Thymus (tissue), 11 donors: ENCODE measurements around the gene PIP5K1C. TPM values are rescaled to one million over a fixed set of nuclear protein-coding genes. Genes with fewer than 3 reads are reported as not detected.

Experiments
- DNase-seq, 9 donors: peaks; one replicate each; pipeline ENCODE4 v3.0.0-alpha.2; 2013; ENCODE audit warnings: low spot score in 9 of 9, low read depth in 6 of 9, missing footprints in 1 of 9
- H3K27ac ChIP-seq, 2 donors: one replicate each; pipeline ENCODE4 v1.5.1; 2013; ENCODE audit warnings: control low read depth in 1 of 2, low read depth in 1 of 2, low read length in 1 of 2, mild to moderate bottlenecking in 1 of 2, moderate library complexity in 1 of 2
- H3K27me3 ChIP-seq, 2 donors: one replicate each; pipeline ENCODE4 v1.5.1; 2013; ENCODE audit warnings: low read length in 1 of 2; ENCODE audit not compliant: control insufficient read depth in 2 of 2, insufficient read depth in 1 of 2
- H3K36me3 ChIP-seq, 2 donors: one replicate each; pipeline ENCODE4 v1.5.1; 2013; ENCODE audit warnings: low read length in 1 of 2, mild to moderate bottlenecking in 1 of 2, moderate library complexity in 1 of 2; ENCODE audit not compliant: control insufficient read depth in 2 of 2, insufficient read depth in 2 of 2
- H3K4me1 ChIP-seq, 2 donors: one replicate each; pipeline ENCODE4 v1.5.1; 2013; ENCODE audit warnings: low read length in 2 of 2; ENCODE audit not compliant: control insufficient read depth in 2 of 2, insufficient read depth in 2 of 2
- H3K4me3 ChIP-seq, 2 donors: one replicate each; pipeline ENCODE4 v1.5.1; 2013; ENCODE audit warnings: low read length in 2 of 2, control low read depth in 1 of 2, mild to moderate bottlenecking in 1 of 2
- H3K9me3 ChIP-seq, 2 donors: one replicate each; pipeline ENCODE4 v1.5.1; 2013; ENCODE audit warnings: low read length in 1 of 2, mild to moderate bottlenecking in 1 of 2; ENCODE audit not compliant: control insufficient read depth in 2 of 2, insufficient read depth in 1 of 2
- WGBS: extraction: QIAGEN DNeasy Blood & Tissue Kit; methylation state at CpG from one replicate; pipeline ENCODE4 v1.1.7; 2013; 5-methylcytosine and 5-hydroxymethylcytosine counted together
- polyA plus RNA-seq: library from polyadenylated mRNA; stranded (reverse); fragments of 200-250 nt; gene quantifications from one replicate; pipeline ENCODE4 v1.2.3, GENCODE V29; 2013
- total RNA-seq: library from RNA; stranded (reverse); fragments of 120-200 nt; gene quantifications from one replicate; pipeline ENCODE4 v1.2.4, GENCODE V29; 2013
- donor health status: healthy.

Gene PIP5K1C
- total and polyA plus RNA-seq, 2 donors: 3.4 to 14.0 TPM

DNA sequence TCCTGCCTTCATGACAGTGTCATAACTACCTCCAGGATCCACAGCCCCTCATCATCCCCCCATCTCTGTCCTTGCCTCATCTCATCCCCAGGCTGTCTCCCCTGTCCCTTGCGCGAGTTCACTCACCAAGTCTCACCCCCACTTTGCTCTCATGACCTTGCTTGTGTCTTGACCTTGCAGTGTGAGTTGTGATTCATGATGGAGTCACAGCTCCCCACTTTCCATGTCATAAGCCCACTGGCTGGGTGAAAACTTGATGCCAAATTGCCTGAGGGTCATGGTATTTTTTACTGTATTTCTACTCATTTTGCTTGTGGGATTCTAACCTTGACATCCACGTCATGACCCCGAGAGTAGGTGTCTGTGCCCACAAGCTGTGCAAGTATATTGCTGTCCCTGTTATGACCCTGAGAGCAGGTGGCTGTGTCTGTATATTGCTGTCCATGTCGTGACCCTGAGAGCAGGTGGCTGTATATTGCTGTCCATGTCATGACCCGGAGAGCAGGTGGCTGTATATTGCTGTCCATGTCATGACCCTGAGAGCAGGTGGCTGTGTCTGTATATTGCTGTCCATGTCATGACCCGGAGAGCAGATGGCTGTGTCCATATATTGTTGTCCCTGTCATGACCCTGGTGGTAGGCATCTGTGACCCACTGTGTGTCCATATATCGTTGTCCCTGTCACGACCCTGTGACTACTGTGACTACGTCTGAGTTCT lies 37.4 kb upstream of the PIP5K1C start:
- H3K4me1 ChIP-seq: no peaks in the 10 kb centered on the region
- no peaks in the 10 kb centered on the region for H3K9me3 ChIP-seq
- H3K4me3 ChIP-seq: no peak overlapping the region
- WGBS: 95% methylated on average over 10 of the region's 10 CpGs
- no peaks in the 10 kb centered on the region for H3K36me3 ChIP-seq
- no peak for DNase-seq
- H3K27ac ChIP-seq: no peak overlapping the region
- no peaks in the 10 kb centered on the region for H3K27me3 ChIP-seq

DNA sequence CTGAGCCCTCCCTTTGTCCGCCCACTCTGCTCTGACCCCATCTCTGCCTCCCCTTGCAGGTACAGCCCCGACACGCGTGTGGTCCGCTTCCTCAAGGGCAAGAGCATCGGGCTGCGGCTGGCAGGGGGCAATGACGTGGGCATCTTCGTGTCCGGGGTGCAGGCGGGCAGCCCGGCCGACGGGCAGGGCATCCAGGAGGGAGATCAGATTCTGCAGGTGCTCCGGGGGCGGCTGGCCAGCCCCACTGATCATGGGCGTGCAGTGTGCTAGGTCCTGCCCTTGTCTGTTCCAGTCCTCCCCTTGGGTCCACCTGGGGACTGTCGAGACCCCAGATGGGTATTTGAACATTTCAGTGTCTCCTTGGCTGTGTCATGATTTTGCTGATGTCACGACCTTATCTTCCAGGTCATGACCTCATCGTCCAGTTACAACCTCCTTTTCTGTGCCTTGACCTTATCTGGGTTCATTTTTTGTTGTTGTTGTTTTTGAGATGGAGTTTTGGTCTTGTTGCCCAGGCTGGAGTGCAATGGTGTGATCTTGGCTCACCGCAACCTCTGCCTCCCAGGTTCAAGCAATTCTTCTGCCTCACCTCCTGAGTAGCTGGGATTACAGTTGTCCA lies 35.9 kb upstream of the PIP5K1C start:
- H3K4me3 ChIP-seq: no peak overlapping the region
- WGBS: 93% methylated on average over 21 of the region's 21 CpGs
- H3K9me3 ChIP-seq: no peaks in the 10 kb centered on the region
- no peaks in the 10 kb centered on the region for H3K36me3 ChIP-seq
- H3K27ac ChIP-seq: no peak overlapping the region
- no peaks in the 10 kb centered on the region for H3K4me1 ChIP-seq
- no peak for DNase-seq
- no peaks in the 10 kb centered on the region for H3K27me3 ChIP-seq

DNA sequence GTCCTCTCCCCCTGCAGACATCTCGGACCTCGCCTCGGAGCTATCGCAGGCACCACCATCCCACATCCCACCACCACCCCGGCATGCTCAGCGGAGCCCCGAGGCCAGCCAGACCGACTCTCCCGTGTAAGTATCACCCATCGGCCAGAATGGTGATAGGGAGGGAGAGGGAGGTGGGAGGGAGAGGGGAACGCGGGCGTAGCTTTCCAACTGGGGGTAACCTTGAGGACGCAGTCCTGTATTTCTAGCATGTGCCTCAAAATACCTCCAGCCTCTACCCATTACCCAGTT lies 34.0 kb upstream of the PIP5K1C start:
- H3K27me3 ChIP-seq: no peaks in the 10 kb centered on the region
- no peaks in the 10 kb centered on the region for H3K36me3 ChIP-seq
- no peak overlapping the region for H3K27ac ChIP-seq
- H3K9me3 ChIP-seq: no peaks in the 10 kb centered on the region
- 96% methylated on average over 14 of the region's 14 CpGs for WGBS
- H3K4me1 ChIP-seq: no peaks in the 10 kb centered on the region
- H3K4me3 ChIP-seq: no peak overlapping the region
- no peak for DNase-seq

DNA sequence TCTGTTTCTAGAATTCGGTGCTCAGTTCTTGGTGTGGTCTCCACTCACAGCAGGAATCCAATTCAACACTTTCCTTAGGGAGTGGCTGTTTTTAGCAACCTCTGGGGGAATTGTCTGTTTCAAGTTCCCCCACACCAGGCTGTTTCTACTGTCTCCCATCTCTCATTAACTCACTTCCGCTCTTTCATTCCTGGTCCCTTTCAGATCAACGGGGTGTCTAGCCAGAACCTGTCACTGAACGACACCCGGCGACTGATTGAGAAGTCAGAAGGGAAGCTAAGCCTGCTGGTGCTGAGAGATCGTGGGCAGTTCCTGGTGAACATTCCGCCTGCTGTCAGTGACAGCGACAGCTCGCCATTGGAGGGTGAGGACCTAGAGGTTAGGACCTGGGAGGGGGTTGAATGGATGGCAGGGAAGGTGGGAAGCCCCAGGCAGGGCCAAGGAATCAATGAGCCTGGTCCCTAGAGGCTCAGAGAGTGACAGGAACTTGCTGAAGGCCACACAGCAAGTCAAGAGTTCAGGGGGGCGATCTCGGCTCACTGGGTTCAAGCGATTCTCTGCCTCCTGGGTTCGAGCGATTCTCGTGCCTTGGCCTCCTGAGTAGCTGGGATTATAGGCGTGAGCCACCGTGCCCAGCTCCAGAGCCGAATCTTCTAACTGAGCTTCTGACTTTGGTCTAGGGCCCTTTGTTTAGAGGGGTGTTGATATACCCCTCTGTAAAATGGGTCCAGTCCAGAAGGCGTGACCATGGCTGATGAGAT lies 33.5 kb upstream of the PIP5K1C start:
- H3K9me3 ChIP-seq: no peaks in the 10 kb centered on the region
- H3K27ac ChIP-seq: no peak overlapping the region
- H3K27me3 ChIP-seq: no peaks in the 10 kb centered on the region
- DNase-seq: no peak
- WGBS: 86% methylated on average over 20 of the region's 20 CpGs
- no peaks in the 10 kb centered on the region for H3K36me3 ChIP-seq
- no peaks in the 10 kb centered on the region for H3K4me1 ChIP-seq
- H3K4me3 ChIP-seq: no peak overlapping the region

DNA sequence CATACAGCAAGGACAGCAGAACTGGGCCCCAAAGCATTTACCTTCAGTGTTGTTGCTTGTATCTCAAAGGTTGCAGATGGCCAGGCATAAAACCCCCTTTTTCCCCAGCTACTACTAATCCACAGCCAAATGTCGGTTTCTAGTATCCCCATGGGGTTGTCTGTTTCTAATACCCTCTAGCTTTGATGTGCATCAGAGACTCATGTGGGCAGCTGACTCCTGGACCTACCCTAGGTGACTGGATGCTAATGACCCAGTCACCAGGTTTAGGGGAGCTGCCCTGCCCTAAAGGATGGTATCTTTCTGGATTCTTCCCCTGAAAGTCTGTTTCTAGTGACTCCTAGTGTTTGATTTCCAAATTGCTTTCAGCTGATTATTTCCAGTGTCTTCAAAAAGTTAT lies 31.8 kb upstream of the PIP5K1C start:
- no peaks in the 10 kb centered on the region for H3K36me3 ChIP-seq
- H3K9me3 ChIP-seq: no peaks in the 10 kb centered on the region
- no peaks in the 10 kb centered on the region for H3K4me1 ChIP-seq
- H3K27me3 ChIP-seq: no peaks in the 10 kb centered on the region
- 95% methylated on average over 1 of the region's 1 CpG for WGBS
- no peak for DNase-seq
- H3K4me3 ChIP-seq: no peak overlapping the region
- no peak overlapping the region for H3K27ac ChIP-seq

DNA sequence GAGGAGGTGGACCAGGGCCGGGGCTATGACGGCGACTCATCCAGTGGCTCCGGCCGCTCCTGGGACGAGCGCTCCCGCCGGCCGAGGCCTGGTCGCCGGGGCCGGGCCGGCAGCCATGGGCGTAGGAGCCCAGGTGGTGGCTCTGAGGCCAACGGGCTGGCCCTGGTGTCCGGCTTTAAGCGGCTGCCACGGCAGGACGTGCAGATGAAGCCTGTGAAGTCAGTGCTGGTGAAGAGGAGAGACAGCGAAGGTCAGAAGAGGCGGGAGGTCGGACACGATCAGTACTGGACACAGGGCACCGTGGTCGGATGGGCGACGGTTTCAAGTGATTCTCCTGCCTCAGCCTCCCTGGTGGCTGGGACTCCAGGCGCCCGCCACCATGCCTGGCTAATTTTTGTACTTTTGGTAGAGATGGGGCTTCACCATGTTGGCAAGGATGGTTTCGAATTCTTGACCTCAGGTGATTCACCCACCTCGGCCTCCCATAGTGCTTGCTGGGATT lies 30.2 kb upstream of the PIP5K1C start:
- Histone ChIP-seq H3K27me3 (peaks cover 2 to 9% of the 10 kb centered on the region in 2 donors), H3K4me3 (no peak overlapping the region), H3K4me1 (no peaks in the 10 kb centered on the region), H3K36me3 (no peaks in the 10 kb centered on the region), H3K9me3 (peaks cover 0 to 1% of the 10 kb centered on the region in 2 donors), H3K27ac (no peak overlapping the region)
- WGBS: 97% methylated on average over 32 of the region's 32 CpGs
- no peak for DNase-seq

DNA sequence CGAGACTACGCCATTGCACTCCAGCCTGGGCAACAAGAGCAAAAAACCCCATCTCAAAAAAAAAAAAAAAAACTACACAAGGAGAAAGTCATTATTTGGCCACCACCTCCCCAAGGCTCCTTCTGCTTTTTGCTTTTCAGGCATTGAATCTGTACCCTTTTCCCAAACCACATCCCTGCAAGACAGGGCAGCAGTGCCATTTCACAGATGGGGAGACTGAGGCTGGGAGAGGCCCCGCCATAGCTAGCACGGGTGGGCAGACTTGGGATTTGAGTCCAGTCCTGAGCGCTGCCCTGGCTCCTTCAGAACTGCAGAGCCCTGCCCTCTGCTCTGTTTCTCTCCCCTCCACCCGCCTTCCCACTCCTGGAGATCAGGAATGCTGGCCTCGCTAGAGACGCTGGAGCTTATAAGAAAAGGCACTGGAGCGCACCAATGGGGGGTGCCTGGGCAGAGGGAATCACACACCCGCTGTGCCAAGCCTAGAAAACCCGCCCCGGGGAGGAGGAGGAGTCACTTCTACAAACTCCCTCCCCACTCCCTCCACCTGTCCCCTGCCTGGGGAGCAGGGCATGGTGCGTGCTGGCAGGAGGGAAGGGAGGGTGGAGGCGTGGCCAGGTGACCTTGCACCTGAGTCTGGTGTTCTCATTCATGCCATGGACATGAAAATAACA lies 25.5 kb upstream of the PIP5K1C start:
- peaks cover 0 to 10% of the 10 kb centered on the region in 2 donors for H3K4me1 ChIP-seq
- no peak overlapping the region for H3K4me3 ChIP-seq
- no peaks in the 10 kb centered on the region for H3K36me3 ChIP-seq
- H3K9me3 ChIP-seq: peaks cover 4 to 20% of the 10 kb centered on the region in 2 donors
- peaks cover 27 to 54% of the 10 kb centered on the region in 2 donors for H3K27me3 ChIP-seq
- no peak overlapping the region for H3K27ac ChIP-seq
- DNase-seq: no peak
- 39% methylated on average over 14 of the region's 14 CpGs for WGBS

DNA sequence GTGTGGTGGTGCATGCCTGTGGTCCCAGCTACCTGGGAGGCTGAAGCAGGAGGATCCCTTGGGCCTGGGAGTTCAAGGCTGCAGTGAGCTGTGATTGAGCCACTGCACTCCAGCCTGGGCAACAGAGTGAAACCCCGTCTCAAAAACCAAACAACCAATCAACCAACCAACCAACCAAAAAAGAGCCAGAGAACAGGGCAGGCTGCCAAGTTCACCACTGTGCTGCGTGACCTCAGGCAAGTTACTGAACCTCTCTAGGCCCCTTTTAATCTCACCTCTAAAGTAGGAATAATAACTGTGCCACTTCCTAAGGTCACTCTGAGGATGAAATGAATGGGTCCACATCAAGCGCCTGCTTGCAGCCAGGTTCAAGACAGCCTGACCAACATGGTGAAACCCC lies 24.9 kb upstream of the PIP5K1C start:
- Histone ChIP-seq H3K36me3 (no peaks in the 10 kb centered on the region), H3K4me3 (no peak overlapping the region), H3K4me1 (peaks cover 0 to 10% of the 10 kb centered on the region in 2 donors), H3K27ac (no peak overlapping the region), H3K27me3 (peaks cover 30 to 61% of the 10 kb centered on the region in 2 donors), H3K9me3 (peaks cover 4 to 20% of the 10 kb centered on the region in 2 donors)
- 84% methylated on average over 3 of the region's 3 CpGs for WGBS
- DNase-seq: no peak

DNA sequence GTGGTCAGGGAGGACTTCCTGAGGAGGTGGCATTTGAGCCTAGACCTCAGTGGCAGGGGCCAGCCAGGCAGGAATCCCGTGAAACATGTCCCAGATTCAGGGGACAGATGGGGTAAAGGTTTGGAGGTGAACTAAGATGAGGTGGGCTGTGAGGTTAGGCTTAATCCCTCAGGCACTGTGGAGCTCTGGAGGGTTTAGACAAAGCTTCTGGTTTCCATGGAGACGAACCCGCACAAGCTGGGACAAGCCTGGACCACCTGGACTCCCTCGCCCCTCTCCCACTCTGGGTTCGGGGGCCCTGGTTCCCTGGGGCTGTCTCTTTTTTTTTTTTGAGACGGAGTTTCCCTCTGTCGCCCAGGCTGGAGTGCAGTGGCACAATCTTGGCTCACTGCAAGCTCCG lies 23.6 kb upstream of the PIP5K1C start:
- Histone ChIP-seq H3K27me3 (peaks cover 36 to 73% of the 10 kb centered on the region in 2 donors), H3K36me3 (no peaks in the 10 kb centered on the region), H3K4me1 (peaks cover 0 to 10% of the 10 kb centered on the region in 2 donors), H3K9me3 (peaks cover 4 to 20% of the 10 kb centered on the region in 2 donors), H3K27ac (no peak overlapping the region), H3K4me3 (no peak overlapping the region)
- 65% methylated on average over 8 of the region's 8 CpGs for whole genome bisulfite sequencing
- no peak for DNase-seq
